H1 (cell line): Measurements from ENCODE around the gene ZNF530. TPM values are rescaled to one million over a fixed set of nuclear protein-coding genes. Genes with fewer than 3 reads are reported as not detected.

Experiments used
- CHD1 ChIP-seq: IDR thresholded peaks from 2 replicates; pipeline ENCODE4 v1.6.1; 2012; ENCODE audit warnings: low read depth, low read length, improper control_type of control experiment
- CREB1 ChIP-seq: IDR thresholded peaks from 2 replicates; pipeline ENCODE4 v1.6.1; 2012; ENCODE audit warnings: inconsistent platforms
- CTBP2 ChIP-seq: IDR thresholded peaks from 2 replicates; pipeline ENCODE4 v1.7.0; 2011; ENCODE audit warnings: borderline replicate concordance, mild to moderate bottlenecking, moderate library complexity, mixed read lengths, low read length; ENCODE audit not compliant: insufficient read depth, insufficient read length
- JUN ChIP-seq: IDR thresholded peaks from 2 replicates; pipeline ENCODE4 v1.6.1; 2011; ENCODE audit warnings: low read depth, mild to moderate bottlenecking, improper control_type of control experiment, low read length
- KDM5A ChIP-seq: fragments of 200-600 bp; IDR thresholded peaks from 2 replicates; pipeline ENCODE4 v1.7.1; 2012; ENCODE audit warnings: mild to moderate bottlenecking, low read length, inconsistent platforms, mixed read lengths
- MAFK ChIP-seq: IDR thresholded peaks from 2 replicates; pipeline ENCODE4 v1.6.1; 2012; ENCODE audit warnings: low read depth, mild to moderate bottlenecking, improper control_type of control experiment, low read length
- POU5F1 ChIP-seq: IDR thresholded peaks from 2 replicates; pipeline ENCODE4 v1.6.1; 2011; ENCODE audit warnings: low read depth, mild to moderate bottlenecking, low read length, moderate library complexity
- SP1 ChIP-seq: IDR thresholded peaks from 2 replicates; pipeline ENCODE4 v1.6.1; 2011; ENCODE audit warnings: low read depth, low read length
- TBP ChIP-seq: IDR thresholded peaks from 2 replicates; pipeline ENCODE4 v1.6.1; 2011; ENCODE audit warnings: low read depth, low read length, improper control_type of control experiment
- TCF12 ChIP-seq: IDR thresholded peaks from 2 replicates; pipeline ENCODE4 v1.6.1; 2011; ENCODE audit warnings: low read depth, mild to moderate bottlenecking, low read length
- TEAD4 ChIP-seq: IDR thresholded peaks from 2 replicates; pipeline ENCODE4 v1.6.1; 2012; ENCODE audit warnings: low read depth, low read length, inconsistent platforms, mixed read lengths
- polyA plus RNA-seq, 7 experiments: library from polyadenylated mRNA; depleted of rRNA in 3 of 7; stranded (reverse) in 5 of 7; unstranded in 2 of 7; fragments of >200 nt in 5 of 7; fragments of 200-250 nt in 2 of 7; gene quantifications; 1 replicate in 5 of 7; 2 replicates in 1 of 7; 4 replicates in 1 of 7; pipeline versions ENCODE4 v1.2.1 to v1.2.3, GENCODE V29; 2011 to 2013; ENCODE audit warnings: missing spikeins in 2 of 7, mixed read lengths in 2 of 7
- total RNA-seq: library from RNA; stranded (reverse); fragmentation: NEBNext Ultra II Directional; extraction: Animal tissue kit (Norgen Biotek cat#: 25700); gene quantifications from 2 replicates; pipeline ENCODE4 v1.2.1, GENCODE V29; 2021
- TF ChIP-seq, protein P1 (sequence below): fragments of 300-600 bp; sonication (generic); IDR thresholded peaks from 2 replicates; pipeline ENCODE4 v1.7.1; 2012; ENCODE audit warnings: low read length, moderate library complexity, mild to moderate bottlenecking, inconsistent platforms; ENCODE audit not compliant: insufficient replicate concordance
- TF ChIP-seq, protein P2 (sequence below): IDR thresholded peaks from 2 replicates; pipeline ENCODE4 v1.6.1; 2012; ENCODE audit warnings: inconsistent platforms

Gene ZNF530
- total and polyA plus RNA-seq, 2 of the 8 experiments (the other 6 are each of a cell fraction or from before 2014, with no cell fraction given) = 4.2 to 9.3 TPM

- TF ChIP-seq, protein P1, sequence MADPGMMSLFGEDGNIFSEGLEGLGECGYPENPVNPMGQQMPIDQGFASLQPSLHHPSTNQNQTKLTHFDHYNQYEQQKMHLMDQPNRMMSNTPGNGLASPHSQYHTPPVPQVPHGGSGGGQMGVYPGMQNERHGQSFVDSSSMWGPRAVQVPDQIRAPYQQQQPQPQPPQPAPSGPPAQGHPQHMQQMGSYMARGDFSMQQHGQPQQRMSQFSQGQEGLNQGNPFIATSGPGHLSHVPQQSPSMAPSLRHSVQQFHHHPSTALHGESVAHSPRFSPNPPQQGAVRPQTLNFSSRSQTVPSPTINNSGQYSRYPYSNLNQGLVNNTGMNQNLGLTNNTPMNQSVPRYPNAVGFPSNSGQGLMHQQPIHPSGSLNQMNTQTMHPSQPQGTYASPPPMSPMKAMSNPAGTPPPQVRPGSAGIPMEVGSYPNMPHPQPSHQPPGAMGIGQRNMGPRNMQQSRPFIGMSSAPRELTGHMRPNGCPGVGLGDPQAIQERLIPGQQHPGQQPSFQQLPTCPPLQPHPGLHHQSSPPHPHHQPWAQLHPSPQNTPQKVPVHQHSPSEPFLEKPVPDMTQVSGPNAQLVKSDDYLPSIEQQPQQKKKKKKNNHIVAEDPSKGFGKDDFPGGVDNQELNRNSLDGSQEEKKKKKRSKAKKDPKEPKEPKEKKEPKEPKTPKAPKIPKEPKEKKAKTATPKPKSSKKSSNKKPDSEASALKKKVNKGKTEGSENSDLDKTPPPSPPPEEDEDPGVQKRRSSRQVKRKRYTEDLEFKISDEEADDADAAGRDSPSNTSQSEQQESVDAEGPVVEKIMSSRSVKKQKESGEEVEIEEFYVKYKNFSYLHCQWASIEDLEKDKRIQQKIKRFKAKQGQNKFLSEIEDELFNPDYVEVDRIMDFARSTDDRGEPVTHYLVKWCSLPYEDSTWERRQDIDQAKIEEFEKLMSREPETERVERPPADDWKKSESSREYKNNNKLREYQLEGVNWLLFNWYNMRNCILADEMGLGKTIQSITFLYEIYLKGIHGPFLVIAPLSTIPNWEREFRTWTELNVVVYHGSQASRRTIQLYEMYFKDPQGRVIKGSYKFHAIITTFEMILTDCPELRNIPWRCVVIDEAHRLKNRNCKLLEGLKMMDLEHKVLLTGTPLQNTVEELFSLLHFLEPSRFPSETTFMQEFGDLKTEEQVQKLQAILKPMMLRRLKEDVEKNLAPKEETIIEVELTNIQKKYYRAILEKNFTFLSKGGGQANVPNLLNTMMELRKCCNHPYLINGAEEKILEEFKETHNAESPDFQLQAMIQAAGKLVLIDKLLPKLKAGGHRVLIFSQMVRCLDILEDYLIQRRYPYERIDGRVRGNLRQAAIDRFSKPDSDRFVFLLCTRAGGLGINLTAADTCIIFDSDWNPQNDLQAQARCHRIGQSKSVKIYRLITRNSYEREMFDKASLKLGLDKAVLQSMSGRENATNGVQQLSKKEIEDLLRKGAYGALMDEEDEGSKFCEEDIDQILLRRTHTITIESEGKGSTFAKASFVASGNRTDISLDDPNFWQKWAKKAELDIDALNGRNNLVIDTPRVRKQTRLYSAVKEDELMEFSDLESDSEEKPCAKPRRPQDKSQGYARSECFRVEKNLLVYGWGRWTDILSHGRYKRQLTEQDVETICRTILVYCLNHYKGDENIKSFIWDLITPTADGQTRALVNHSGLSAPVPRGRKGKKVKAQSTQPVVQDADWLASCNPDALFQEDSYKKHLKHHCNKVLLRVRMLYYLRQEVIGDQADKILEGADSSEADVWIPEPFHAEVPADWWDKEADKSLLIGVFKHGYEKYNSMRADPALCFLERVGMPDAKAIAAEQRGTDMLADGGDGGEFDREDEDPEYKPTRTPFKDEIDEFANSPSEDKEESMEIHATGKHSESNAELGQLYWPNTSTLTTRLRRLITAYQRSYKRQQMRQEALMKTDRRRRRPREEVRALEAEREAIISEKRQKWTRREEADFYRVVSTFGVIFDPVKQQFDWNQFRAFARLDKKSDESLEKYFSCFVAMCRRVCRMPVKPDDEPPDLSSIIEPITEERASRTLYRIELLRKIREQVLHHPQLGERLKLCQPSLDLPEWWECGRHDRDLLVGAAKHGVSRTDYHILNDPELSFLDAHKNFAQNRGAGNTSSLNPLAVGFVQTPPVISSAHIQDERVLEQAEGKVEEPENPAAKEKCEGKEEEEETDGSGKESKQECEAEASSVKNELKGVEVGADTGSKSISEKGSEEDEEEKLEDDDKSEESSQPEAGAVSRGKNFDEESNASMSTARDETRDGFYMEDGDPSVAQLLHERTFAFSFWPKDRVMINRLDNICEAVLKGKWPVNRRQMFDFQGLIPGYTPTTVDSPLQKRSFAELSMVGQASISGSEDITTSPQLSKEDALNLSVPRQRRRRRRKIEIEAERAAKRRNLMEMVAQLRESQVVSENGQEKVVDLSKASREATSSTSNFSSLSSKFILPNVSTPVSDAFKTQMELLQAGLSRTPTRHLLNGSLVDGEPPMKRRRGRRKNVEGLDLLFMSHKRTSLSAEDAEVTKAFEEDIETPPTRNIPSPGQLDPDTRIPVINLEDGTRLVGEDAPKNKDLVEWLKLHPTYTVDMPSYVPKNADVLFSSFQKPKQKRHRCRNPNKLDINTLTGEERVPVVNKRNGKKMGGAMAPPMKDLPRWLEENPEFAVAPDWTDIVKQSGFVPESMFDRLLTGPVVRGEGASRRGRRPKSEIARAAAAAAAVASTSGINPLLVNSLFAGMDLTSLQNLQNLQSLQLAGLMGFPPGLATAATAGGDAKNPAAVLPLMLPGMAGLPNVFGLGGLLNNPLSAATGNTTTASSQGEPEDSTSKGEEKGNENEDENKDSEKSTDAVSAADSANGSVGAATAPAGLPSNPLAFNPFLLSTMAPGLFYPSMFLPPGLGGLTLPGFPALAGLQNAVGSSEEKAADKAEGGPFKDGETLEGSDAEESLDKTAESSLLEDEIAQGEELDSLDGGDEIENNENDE = no peak
- TF ChIP-seq TCF12 (no peak), CTBP2 (no peak), CREB1 (no peak), JUN (no peak), MAFK (no peak), CHD1 (no peak), TEAD4 (no peak), POU5F1 (no peak), TBP (no peak), SP1 (no peak), KDM5A (no peak)
- TF ChIP-seq, protein P2, sequence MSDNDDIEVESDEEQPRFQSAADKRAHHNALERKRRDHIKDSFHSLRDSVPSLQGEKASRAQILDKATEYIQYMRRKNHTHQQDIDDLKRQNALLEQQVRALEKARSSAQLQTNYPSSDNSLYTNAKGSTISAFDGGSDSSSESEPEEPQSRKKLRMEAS = no peak
These were observed 16.6 kb upstream of the ZNF530 start (continued) for GRCh38 chr19:57583104-57583520.
